HG02870 (cell line): Measurements from ENCODE around the gene SPAAR.
"Not testable (repeated sequence)": the region's sequence is repeated elsewhere in the genome, so short reads cannot be mapped to it uniquely, and the experiment has no call there.

ENCODE experiments used
- ATAC-seq: cut with Tn5 transposase; IDR thresholded peaks from one replicate; pipeline ENCODE4 v1.9.1; 2021; ENCODE audit warnings: mild to moderate bottlenecking, moderate library complexity; ENCODE audit not compliant: unreplicated experiment

Gene SPAAR, protein sequence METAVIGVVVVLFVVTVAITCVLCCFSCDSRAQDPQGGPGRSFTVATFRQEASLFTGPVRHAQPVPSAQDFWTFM

DNA sequence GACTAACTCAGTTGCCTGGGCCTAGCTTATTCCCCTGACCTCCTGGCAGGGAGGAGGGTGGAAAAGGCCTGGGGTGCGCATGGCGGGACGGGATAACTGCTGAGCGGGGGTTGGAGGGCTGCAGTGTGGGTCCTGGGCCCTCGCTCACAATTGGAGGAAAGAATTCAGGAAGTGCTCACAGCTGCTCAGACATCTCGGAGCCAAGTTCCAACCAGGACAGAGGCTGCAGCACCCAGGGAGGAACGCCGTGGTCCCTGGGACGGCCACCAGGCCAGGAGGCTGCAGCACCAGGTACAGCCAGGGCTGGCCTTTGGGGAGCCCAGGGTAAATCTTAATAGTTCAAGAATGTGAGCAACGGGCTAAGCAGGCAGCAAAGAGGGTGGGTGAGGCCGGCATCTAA, at the start of gene SPAAR:
TSS of gene SPAAR (plus strand) at position 217 of the 400 bp plus-strand sequence. CDS start 974 bp downstream, outside the sequence.
- no peak for ATAC-seq

GRCh38 chr9:35859990-35860339, 49.3 kb upstream of the SPAAR start:
- ATAC-seq = no peak

DNA sequence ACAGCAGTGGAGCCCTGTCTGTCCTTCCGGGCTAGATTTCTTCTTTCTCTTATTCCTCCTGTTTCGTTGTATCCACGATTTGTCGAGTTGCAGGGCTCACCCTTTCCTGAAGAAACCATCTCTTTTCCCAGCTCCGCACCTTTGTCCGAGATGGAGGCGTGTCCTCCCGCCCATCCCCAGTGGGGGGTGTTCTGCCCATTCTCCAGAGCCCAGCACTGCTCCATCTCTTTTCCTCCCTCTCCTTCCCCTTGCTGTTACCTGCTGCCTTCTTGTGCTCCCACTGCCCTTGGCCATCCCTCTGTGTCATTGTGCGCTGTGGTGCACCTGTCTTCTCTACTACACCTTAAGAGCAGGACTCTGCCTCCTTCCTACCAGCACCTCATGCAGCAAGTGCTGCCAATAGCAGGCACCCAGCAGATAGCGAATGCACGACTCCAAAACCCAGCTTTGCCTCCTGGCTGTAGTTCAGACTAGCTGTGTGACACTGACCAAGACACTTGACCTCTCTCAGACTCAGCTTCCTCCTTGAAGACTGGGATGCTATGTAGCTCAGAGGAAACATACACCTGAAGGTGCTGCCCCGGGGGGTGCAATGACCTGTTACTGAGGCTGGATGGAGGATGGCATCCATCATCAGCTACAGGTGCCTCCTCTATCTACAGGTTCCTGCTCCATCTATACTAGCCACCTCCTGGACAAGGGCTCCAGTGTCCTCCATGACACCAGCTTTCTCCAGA, 48.0 kb upstream of the SPAAR start:
- no peak for ATAC-seq

DNA sequence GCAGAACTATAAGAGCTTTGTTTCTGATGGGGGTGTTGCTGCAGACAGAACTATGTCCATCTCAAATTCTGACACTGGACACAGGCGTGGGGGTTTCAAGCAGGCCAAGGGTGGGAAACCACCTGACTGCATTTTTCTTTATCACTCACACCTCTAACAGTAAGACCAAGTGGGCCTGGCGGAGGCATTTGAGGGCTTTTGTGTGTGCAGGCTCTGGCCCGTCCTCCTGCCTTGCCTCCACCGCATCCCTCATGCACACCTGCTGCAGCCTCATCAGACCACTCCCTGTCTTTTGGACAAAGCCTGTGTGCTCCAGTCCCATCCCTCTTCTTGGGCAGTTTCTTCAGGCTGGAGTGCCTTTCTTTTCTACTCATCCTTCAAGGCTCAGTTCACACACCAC, 47.0 kb upstream of the SPAAR start:
- no peak for ATAC-seq

- no peak for ATAC-seq
These were observed 45.7 kb upstream of the SPAAR start for GRCh38 chr9:35863583-35863982.

DNA sequence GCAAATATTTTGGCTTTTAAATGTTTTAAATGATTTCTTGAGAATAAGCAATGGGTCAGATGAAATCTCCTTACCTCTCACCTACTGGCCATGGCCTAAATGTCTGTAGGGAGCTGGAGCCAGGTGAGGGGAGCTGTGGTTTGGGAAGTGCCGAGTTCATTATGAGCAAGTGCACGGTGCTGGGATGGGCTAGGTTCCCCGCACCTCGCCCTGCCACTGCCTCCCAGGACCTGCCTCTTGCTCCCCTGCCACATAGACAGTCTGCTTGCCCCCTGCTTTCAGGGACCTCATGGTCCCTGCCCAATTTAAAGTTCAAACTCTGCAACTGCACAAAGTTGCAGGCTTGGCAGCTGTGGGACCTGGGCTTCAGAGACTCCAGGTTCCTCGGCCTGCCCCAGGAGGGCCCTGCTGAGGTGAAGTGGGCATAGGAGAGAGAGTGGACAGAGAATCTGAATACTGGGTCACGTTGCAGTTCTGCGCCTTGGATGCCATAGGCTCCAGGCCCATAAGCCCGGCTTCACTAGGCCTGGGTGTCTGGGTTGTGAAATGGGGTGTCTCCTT, 44.5 kb upstream of the SPAAR start:
- no peak for ATAC-seq

GRCh38 chr9:35867538-35867937, 41.8 kb upstream of the SPAAR start:
- no peak for ATAC-seq

DNA sequence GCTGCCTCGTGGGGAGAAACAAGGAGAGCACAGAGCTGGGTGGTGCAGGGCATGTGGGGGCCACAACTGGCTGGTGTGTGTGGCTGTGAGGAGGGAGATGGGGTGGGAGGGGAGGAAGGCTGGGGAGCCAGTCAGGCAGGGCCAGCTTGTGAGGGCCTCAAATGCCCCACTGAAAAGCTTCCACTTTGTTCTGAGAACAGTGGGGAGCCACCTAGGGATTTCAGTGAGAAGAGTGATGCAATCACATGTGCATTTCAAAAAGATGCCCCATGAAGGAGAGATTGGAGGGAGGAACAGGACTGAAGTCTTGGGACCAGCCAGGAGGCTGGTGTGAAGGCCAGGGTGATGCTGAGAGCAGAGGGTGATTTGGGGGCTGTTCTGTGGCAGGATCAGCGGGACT, 40.4 kb upstream of the SPAAR start:
- no peak for ATAC-seq

DNA sequence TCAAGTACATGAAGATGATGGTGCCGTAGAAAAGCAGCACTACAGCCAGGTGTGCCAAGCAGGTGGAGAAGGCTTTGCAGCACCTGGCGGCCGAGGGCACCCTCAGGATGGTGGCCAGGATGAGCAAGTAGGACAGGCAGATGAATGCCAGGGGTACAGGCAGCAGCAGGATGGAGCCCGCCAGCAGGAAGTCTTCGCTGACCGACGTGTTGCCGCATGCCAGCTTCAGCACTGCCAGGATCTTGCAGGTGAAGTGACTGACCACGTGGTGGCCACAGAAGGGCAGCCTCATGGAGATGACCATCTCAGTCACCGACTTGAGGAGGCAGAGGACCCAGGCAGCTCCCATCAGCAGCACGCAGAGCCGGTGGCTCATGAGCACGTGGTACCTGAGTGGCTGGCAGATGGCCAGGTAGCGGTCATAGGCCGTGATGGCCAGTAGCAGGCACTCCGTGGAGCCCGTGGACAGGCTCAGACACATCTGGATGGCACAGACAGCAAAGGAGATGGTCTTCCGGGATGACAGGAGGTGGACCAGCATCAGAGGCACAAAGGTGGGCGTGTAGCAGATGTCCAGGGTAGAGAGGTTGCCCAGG, 39.6 kb upstream of the SPAAR start:
- ATAC-seq = no peak

- ATAC-seq = no peak
These were observed 38.9 kb upstream of the SPAAR start, which contains the start of gene OR13J1 for GRCh38 chr9:35870351-35870923. TSS of gene OR13J1 (minus strand) at chr9:35870401. CDS start at chr9:35870401, 0 bp downstream.

DNA sequence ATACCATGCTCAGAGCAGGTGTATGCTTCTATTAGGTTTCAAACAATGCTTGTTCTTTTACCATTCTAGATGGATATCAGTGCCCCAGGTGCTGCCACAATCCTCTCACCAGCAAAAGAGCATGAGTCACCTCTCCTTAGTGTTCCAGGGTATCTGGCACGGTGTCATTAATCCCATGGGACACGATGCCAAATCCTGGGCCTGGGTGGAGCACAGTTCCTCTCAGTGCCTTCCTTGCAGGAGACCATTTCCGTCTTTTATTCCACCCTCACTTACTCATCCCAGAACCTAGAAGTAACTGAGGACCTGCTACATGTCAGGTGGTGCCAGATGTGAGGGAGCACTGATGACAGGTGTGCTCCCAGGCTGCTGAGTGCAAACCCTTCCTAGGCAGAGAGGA, 37.7 kb upstream of the SPAAR start:
- no peak for ATAC-seq

- ATAC-seq = no peak
These were observed 36.8 kb upstream of the SPAAR start for GRCh38 chr9:35872505-35872904.

- ATAC-seq = no peak
These were observed 26.9 kb upstream of the SPAAR start for GRCh38 chr9:35882263-35882848.

- no peak for ATAC-seq
These were observed 26.3 kb upstream of the SPAAR start for GRCh38 chr9:35882996-35883395.

- not testable (repeated sequence) for ATAC-seq
These were observed 24.4 kb upstream of the SPAAR start for GRCh38 chr9:35884908-35885307.

DNA sequence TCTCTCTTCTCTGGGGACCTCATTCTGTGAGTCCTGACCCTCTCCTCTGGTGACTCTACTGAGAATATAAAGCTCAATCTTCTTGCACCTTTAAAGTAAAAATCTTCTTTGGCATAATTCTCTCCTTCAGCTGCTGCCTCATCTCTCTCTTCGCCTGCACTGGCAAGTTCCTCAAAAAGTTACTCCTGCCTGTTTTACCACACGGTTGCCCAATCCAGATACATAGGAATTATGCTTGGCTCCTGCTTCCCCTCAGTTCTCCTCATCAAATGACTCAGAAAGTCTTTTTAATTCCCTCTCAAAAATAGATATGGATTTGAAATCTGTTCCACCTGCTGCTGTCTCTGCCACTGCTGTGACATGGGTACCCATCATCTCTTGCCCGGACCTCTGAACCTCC, 17.6 kb upstream of the SPAAR start:
- ATAC-seq = no peak

GRCh38 chr9:35892051-35892450, 17.2 kb upstream of the SPAAR start:
- no peak for ATAC-seq

DNA sequence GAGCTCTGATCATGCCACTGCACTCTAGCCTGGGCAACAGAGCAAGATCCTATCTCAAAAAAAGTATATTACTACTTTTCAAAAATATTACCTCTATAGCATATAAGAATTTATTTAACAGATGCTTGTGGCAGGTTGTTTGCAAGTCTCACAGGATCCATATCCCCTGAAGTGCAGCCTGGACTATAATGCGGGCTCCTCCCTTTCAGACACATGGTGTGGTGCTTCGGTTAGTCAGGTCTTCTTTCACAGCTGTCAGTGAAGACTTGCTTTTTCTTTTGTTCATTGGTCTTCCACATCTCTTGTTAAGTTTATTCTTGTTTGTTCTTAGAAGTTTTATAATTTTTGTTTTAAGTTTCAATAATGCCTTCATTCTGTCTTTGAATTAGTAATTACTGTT, 12.7 kb upstream of the SPAAR start:
- no peak for ATAC-seq

DNA sequence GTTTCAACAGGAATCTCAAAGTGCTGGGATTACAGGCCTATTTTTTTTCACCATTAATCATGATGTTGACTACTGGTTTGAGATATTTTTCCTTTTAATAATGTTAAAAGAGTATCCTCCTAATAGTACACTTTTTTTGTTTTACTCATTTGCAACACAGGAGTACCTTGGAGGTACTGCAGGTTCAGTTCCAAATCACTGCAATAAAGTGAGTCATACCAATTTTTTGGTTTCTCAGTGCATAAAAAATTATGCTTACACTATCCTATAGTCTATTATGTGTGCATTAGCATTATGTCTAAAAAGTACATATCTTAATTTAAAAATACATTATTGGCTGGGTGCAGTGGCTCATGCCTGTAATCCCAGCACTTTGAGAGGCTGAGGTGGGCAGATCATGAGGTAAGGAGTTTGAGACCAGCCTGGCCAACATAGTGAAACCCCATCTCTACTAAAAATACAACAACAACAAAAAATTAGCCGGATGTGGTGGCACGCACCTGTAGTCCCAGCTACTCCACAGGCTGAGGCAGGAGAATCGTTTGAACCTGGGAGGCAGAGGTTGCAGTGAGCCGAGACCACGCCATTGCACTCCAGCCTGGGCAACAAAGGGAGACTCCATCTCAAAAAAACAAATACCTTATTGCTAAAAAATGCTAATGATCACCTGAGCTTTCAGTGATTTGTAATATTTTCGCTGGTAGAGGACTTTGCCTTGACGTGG, 11.8 kb upstream of the SPAAR start:
- not testable (repeated sequence) for ATAC-seq

DNA sequence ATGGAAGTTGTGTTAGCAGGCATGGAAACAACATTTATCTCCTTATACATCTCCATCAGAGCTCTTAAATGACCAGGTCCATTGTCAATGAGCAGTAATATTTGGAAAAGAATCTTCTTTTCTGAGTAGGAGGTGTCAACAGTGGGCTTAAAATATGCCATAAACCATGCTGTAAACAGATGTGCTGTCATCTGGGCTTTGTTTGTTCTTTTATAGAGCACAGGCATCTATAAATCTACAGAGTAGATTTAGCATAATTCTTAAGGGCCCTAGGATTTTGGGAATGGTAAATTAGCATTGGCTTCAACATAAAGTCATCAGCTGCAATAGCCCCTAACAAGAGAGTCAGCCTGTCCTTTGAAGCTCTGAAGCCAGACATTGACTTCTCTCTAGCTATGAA, 11.0 kb upstream of the SPAAR start:
- ATAC-seq = no peak

DNA sequence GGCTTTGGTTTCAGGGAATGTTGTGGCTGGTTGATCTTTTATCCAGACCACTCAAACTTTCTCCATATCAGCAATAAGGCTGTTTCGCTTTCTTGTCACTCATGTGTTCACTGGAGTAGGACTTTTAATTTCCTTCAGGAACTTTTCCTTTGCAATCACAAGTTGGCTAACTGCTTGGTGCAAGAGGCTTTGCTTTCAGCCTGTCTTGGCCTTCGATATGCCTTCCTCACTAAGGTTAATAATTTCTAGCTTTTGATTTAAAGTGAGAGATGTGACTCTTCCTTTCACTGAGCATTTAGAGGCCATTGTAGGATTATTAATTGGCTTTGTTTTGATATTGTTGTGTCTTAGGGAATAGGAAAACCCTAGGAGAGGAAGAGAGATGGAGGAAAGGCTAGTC, 10.3 kb upstream of the SPAAR start:
- ATAC-seq = no peak
